K562 (cell line): ENCODE measurements around the gene GRIA4. TPM values are rescaled to one million over a fixed set of nuclear protein-coding genes. Genes with fewer than 3 reads are reported as not detected.

ENCODE experiments used
- ATAC-seq: fragments of 200-7000 bp; cut with Tn5 transposase; 3 replicates; pipeline ENCODE4 v1.9.1; 2020; ENCODE audit warnings: moderate library complexity
- BruUV-seq: library from RNA; stranded (reverse); fragments of 400-500 nt; replicated peaks from 2 replicates; lab custom pipeline; 2021; lab: Mats Ljungman, UMichigan
- CTCF ChIA-PET: fragments of 300-600 bp; formaldehyde crosslinking; extraction: SDS; loops from one replicate; lab custom pipeline; 2021; ENCODE audit warnings: low intra/inter-chr PET ratio; lab: Yijun Ruan, JAX
- POLR2A ChIA-PET: fragments of 300-600, 350-650 bp; sonication (Branson Sonifier 250); formaldehyde crosslinking; extraction: SDS; loops from one replicate; lab custom pipeline; 2021; ENCODE audit warnings: antibody characterized with exemption, inconsistent platforms; lab: Yijun Ruan, JAX
- DNase-seq, 4 experiments: peaks; one replicate each; pipeline versions ENCODE4 v3.0.0 to v3.0.0-alpha.2; 2011 to 2018; ENCODE audit warnings: low spot score in 3 of 4, mixed read lengths in 3 of 4; ENCODE audit errors: extremely low read depth in 1 of 4
- FAIRE-seq: peaks from 2 replicates; lab custom pipeline; 2011; peaks lifted over from hg19 to GRCh38; lab: Jason Lieb, UNC
- H2AFZ ChIP-seq: 2 replicates; pipeline ENCODE4 v1.6.0; 2011; ENCODE audit warnings: low read depth, low read length, control low read depth, inconsistent platforms
- H3K27ac ChIP-seq: fragments of 200-600 bp; 3 replicates; pipeline ENCODE4 v1.8.0; 2011; ENCODE audit warnings: low read depth, mild to moderate bottlenecking, control low read depth, inconsistent platforms, low read length, moderate library complexity, mixed read lengths; ENCODE audit errors: extremely low read depth
- H3K27me3 ChIP-seq, 2 experiments: fragments of 300-600 bp in 1 of 2; 2 replicates in 1 of 2; 3 replicates in 1 of 2; pipeline versions ENCODE4 v1.6.0 to v1.8.0; 2011; ENCODE audit warnings: inconsistent platforms in 2 of 2, low read length in 2 of 2, mild to moderate bottlenecking in 1 of 2, mixed read lengths in 1 of 2, moderate library complexity in 1 of 2; ENCODE audit not compliant: control insufficient read depth in 2 of 2, insufficient read depth in 2 of 2
- H3K36me3 ChIP-seq: fragments of 300-600 bp; 3 replicates; pipeline ENCODE4 v1.8.0; 2011; ENCODE audit warnings: mild to moderate bottlenecking, low read length, inconsistent platforms; ENCODE audit not compliant: control insufficient read depth, insufficient read depth
- H3K4me1 ChIP-seq, 2 experiments: fragments of 200-600 bp in 1 of 2; replicated peaks in 1 of 2; 2 replicates in 1 of 2; 3 replicates in 1 of 2; pipeline versions ENCODE4 v1.5.1 to v1.8.0; 2011; ENCODE audit warnings: inconsistent platforms in 2 of 2, low read length in 2 of 2, mild to moderate bottlenecking in 1 of 2, mixed read lengths in 1 of 2, moderate library complexity in 1 of 2; ENCODE audit not compliant: control insufficient read depth in 2 of 2, insufficient read depth in 2 of 2
- H3K4me2 ChIP-seq: 2 replicates; pipeline ENCODE4 v1.6.1; 2011; ENCODE audit warnings: low read length, control low read depth, inconsistent platforms, mixed read lengths; ENCODE audit not compliant: insufficient read depth
- H3K4me3 ChIP-seq: fragments of 200-600 bp; sonication (generic), shearing (Covaris generic); 2 replicates; pipeline ENCODE4 v1.5.1; 2016; ENCODE audit warnings: control low read depth, inconsistent platforms
- H3K79me2 ChIP-seq: fragments of 200-600 bp; 3 replicates; pipeline ENCODE4 v1.8.0; 2011; ENCODE audit warnings: low read length, inconsistent platforms; ENCODE audit not compliant: control insufficient read depth, insufficient read depth
- H3K9ac ChIP-seq, 2 experiments: 2 replicates each; pipeline versions ENCODE4 v1.6.0 to v1.6.1; 2011; ENCODE audit warnings: low read depth in 2 of 2, low read length in 2 of 2, control low read depth in 1 of 2, inconsistent platforms in 1 of 2, mild to moderate bottlenecking in 1 of 2, mixed read lengths in 1 of 2; ENCODE audit not compliant: insufficient read depth in 1 of 2
- H3K9me1 ChIP-seq: one replicate; pipeline ENCODE4 v1.6.0; 2011; ENCODE audit warnings: inconsistent platforms, mild to moderate bottlenecking, low read length, moderate library complexity; ENCODE audit not compliant: control insufficient read depth, insufficient read depth
- H3K9me3 ChIP-seq: replicated peaks from 2 replicates; pipeline ENCODE4 v1.5.1; 2011; ENCODE audit warnings: low read depth, low read length, inconsistent platforms; ENCODE audit not compliant: control insufficient read depth, insufficient read depth
- H4K20me1 ChIP-seq: replicated peaks from 2 replicates; pipeline ENCODE4 v1.6.1; 2011; ENCODE audit warnings: low read length, inconsistent platforms, mixed read lengths; ENCODE audit not compliant: control insufficient read depth, insufficient read depth
- BRF2 ChIP-seq: IDR thresholded peaks from 3 replicates; pipeline ENCODE4 v1.6.1; 2011; ENCODE audit warnings: borderline replicate concordance, mild to moderate bottlenecking; ENCODE audit not compliant: insufficient read length, insufficient read depth
- CREB3L1 ChIP-seq: fragments of 450-650 bp; IDR thresholded peaks from 2 replicates; pipeline ENCODE4 v1.6.1; 2014; ENCODE audit warnings: low read depth, mild to moderate bottlenecking, moderate library complexity, borderline replicate concordance
- FOXK1 ChIP-seq: sonication (generic); formaldehyde crosslinking; IDR thresholded peaks from 2 replicates; pipeline ENCODE4 v1.8.0; 2022; ENCODE audit warnings: missing genetic modification reagents, mild to moderate bottlenecking, borderline replicate concordance
- GTF2A2 ChIP-seq: IDR thresholded peaks from 2 replicates; pipeline ENCODE4 v1.6.1; 2016; ENCODE audit warnings: mild to moderate bottlenecking, missing genetic modification characterization, missing compliant biosample characterization
- KLF1 ChIP-seq: fragments of 450-650 bp; IDR thresholded peaks from 2 replicates; pipeline ENCODE4 v1.6.1; 2016; ENCODE audit warnings: missing genetic modification characterization, missing compliant biosample characterization
- MTA2 ChIP-seq: fragments of 450-650 bp; IDR thresholded peaks from 2 replicates; pipeline ENCODE4 v1.6.1; 2016; ENCODE audit warnings: low read depth
- NCOA6 ChIP-seq: fragments of 450-650 bp; IDR thresholded peaks from 2 replicates; pipeline ENCODE4 v1.6.1; 2017; ENCODE audit warnings: mild to moderate bottlenecking
- NFIC ChIP-seq: fragments of 450-650 bp; IDR thresholded peaks from 2 replicates; pipeline ENCODE4 v1.6.1; 2017; ENCODE audit warnings: mild to moderate bottlenecking, inconsistent platforms
- RBM22 ChIP-seq: fragments of 200-400 bp; formaldehyde crosslinking; IDR thresholded peaks from 2 replicates; pipeline ENCODE4 v1.6.1; 2018; ENCODE audit warnings: low read length, low read depth; ENCODE audit not compliant: poor library complexity, severe bottlenecking
- TAF9B ChIP-seq: fragments of 450-650 bp; IDR thresholded peaks from 2 replicates; pipeline ENCODE4 v1.6.1; 2018; ENCODE audit warnings: mild to moderate bottlenecking; ENCODE audit not compliant: partially characterized antibody
- ZFP91 ChIP-seq: sonication (generic); formaldehyde crosslinking; IDR thresholded peaks from 2 replicates; pipeline ENCODE4 v1.8.0; 2022; ENCODE audit warnings: mild to moderate bottlenecking, missing genetic modification reagents
- ZNF140 ChIP-seq: fragments of 250-450 bp; sonication (Bioruptor Pico); IDR thresholded peaks from 2 replicates; pipeline ENCODE4 v1.8.0; 2021; ENCODE audit warnings: moderate library complexity, mild to moderate bottlenecking, inconsistent platforms
- ZNF316 ChIP-seq: fragments of 450-650 bp; IDR thresholded peaks from 2 replicates; pipeline ENCODE4 v1.6.1; 2016
- ZNF408 ChIP-seq: fragments of 250-450 bp; sonication (Bioruptor Pico); IDR thresholded peaks from 2 replicates; pipeline ENCODE4 v1.4.0; 2020; ENCODE audit warnings: low read depth, mild to moderate bottlenecking, moderate library complexity
- in situ Hi-C: fragments of 300-500 bp; cut with MboI; formaldehyde crosslinking; loops from 4 replicates; pipeline ENCODE4 v1.15.0; 2018; ENCODE audit warnings: inconsistent platforms, mixed read lengths
- intact Hi-C: fragments of 100-400 bp; cut with micrococcal nuclease; formaldehyde crosslinking; loops from 2 replicates; pipeline ENCODE4 v1.14.2; 2022
- polyA plus RNA-seq, 8 experiments: library from polyadenylated mRNA; depleted of rRNA in 4 of 8; stranded (reverse) in 5 of 8; unstranded in 3 of 8; fragments of >200 nt; fragmentation: Nextera tagmentation in 2 of 8; fragmentation: Illumina TruSeq in 1 of 8; extraction: Ambion mirVana in 2 of 8; extraction: Trizol in 1 of 8; gene quantifications; 2 replicates each; pipeline versions ENCODE4 v1.2.1 to v1.2.3, GENCODE V29; 2011 to 2014; ENCODE audit warnings: inconsistent platforms in 1 of 8, missing spikeins in 1 of 8
- total RNA-seq, 7 experiments: library from RNA; depleted of rRNA in 6 of 7; stranded (reverse); fragments of >200 nt in 6 of 7; fragmentation: Illumina TruSeq in 2 of 7; extraction: Trizol in 2 of 7; gene quantifications; 2 replicates each; pipeline versions ENCODE4 v1.2.1 to v1.2.3, GENCODE V29; 2011 to 2021; ENCODE audit warnings: low replicate concordance in 1 of 7

GRIA4 gene
- total and polyA plus RNA-seq, 9 of the 15 experiments (the other 6 are each of a cell fraction or from before 2014, with no cell fraction given) = not detected

- Histone ChIP-seq H3K79me2 (no peaks in the 10 kb centered on the region), H3K4me3 (no peak overlapping the region), H3K9ac (no peak overlapping the region), H3K9me3 (no peaks in the 10 kb centered on the region), H4K20me1 (no peaks in the 10 kb centered on the region), H3K4me1 (no peaks in the 10 kb centered on the region), H3K9me1 (no peaks in the 10 kb centered on the region), H3K27me3 (no peaks in the 10 kb centered on the region), H2AFZ (no peak overlapping the region), H3K4me2 (no peak overlapping the region), H3K36me3 (no peaks in the 10 kb centered on the region), H3K27ac (no peak overlapping the region)
- ChIA-PET CTCF (no interaction called here), POLR2A (no interaction called here)
- intact Hi-C loops (no loop called here), in situ Hi-C loops (no loop called here)
- DNase-seq = no peak
- no TSS peak for BruUV-seq
- FAIRE-seq = no peak
- ATAC-seq = no peak
- TF ChIP-seq ZNF140 = no peak
- TF ChIP-seq BRF2 = no peak
- no peak for TF ChIP-seq GTF2A2
- TF ChIP-seq ZNF316 = no peak
- no peak for TF ChIP-seq ZNF408 (CRISPR knock-in tag)
- no peak for TF ChIP-seq NFIC
- no peak for TF ChIP-seq TAF9B
- TF ChIP-seq ZFP91 (CRISPR knock-in tag) = no peak
- no peak for TF ChIP-seq FOXK1 (CRISPR knock-in tag)
- TF ChIP-seq NCOA6 = no peak
- no peak for TF ChIP-seq RBM22
- no peak for TF ChIP-seq KLF1 (tag)
- TF ChIP-seq MTA2 = no peak
- TF ChIP-seq CREB3L1 = no peak
Measured at GRCh38 chr11:105670811-105671210, 60.9 kb downstream of the GRIA4 start.
